A375 (cell line): ENCODE results near the gene GPN1. TPM values are rescaled to one million over a fixed set of nuclear protein-coding genes. Genes with fewer than 3 reads are reported as not detected.

Source experiments
- small RNA-seq: library from RNA; depleted of rRNA; stranded (forward); fragments of <200 nt; gene quantifications from one replicate; pipeline ENCODE3, GENCODE V24; 2014
- total RNA-seq: library from RNA; depleted of rRNA; stranded (reverse); fragments of >200 nt; shearing (Covaris generic); gene quantifications from 2 replicates; pipeline ENCODE4 v1.2.3, GENCODE V29; 2014; rRNA removed

GPN1 gene
- 28.0 and 28.1 TPM in 2 replicates for total RNA-seq

DNA sequence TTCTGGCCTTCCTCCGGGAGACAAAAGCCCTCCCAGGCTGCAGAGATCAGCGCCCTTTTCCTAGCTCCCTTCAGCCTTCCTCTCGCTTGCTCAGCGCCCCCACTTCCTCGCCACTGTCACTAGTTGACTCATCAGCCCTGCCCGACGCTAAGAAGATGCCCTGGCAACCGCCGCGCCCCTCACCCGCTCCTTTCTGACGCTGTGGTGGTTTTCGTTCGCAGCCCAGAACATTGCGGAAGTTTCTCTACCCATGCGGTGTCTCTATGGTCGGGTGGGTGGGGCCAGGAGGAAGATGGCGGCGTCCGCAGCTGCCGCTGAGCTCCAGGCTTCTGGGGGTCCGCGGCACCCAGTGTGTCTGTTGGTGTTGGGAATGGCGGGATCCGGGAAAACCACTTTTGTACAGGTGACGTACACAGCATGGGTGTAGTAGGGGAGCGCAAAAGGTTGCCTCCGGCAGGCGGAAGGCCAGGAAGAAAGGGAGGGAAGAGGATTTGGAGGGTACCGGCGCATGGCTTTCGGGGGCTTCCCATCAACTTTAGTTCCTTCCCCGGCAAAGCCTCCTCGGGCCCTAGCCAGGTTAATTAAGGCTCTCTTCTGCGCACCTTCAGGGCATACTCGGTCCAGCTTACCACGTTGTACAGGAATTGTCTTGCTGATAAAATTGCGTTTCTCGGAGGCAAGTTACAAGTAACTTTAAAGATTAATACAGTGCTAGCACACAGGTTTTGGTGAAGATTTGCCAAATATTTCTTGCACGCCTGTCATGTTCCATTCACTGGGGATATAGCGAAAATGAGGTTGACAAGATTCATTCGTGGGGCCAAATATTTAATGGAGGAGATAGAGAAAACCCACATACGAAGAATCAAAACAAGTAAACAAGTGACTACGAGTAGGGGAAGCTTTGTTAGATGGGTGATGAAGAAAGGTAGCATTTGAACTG, at the start of gene GPN1, which contains the start of gene CCDC121:
Gene GPN1 (plus strand): TSS at position 284 of the 943 bp plus-strand sequence. CDS start 9 bp downstream, at position 293.
Gene CCDC121 (minus strand): TSS at position 246 of the 943 bp plus-strand sequence. CDS start 1,213 bp downstream, outside the sequence.

DNA sequence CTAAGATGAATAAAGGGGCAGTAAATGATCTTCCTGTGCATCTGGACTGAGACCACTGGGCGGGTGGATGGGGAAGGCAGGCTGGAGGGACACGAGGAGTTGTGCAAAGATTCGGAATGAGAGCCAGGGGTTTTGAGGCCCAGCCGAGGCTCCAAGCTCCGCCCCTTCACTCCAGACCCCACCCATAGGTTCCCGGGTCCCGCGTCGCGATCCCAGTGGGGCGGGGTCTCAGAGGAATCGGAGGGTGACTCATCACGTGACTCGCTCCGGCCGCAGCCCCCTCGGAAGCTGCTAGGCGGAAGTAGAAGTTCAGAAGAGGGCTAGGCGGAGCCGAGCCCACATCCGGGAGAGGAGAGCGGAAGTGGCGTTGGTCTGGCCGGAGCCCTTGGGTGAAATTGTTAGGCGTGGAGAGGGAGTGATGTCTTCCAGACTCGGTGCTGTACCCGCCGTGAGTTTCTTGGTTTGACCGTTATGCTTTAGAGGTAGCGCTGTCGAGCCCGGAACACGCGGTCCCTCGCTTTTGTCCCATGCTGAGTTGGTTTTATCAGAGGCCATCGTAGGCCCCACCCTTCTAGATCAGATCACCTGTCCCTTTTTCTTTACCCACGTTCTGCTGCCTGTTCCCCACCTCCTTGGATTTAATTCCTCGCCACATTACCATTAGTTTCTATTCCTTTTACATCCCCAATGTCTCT, 46.0 kb upstream of the GPN1 start, which contains the start of gene ZNF512:
Gene ZNF512 (plus strand): TSS at position 348 of the 695 bp plus-strand sequence. CDS start 71 bp downstream, at position 419.

DNA sequence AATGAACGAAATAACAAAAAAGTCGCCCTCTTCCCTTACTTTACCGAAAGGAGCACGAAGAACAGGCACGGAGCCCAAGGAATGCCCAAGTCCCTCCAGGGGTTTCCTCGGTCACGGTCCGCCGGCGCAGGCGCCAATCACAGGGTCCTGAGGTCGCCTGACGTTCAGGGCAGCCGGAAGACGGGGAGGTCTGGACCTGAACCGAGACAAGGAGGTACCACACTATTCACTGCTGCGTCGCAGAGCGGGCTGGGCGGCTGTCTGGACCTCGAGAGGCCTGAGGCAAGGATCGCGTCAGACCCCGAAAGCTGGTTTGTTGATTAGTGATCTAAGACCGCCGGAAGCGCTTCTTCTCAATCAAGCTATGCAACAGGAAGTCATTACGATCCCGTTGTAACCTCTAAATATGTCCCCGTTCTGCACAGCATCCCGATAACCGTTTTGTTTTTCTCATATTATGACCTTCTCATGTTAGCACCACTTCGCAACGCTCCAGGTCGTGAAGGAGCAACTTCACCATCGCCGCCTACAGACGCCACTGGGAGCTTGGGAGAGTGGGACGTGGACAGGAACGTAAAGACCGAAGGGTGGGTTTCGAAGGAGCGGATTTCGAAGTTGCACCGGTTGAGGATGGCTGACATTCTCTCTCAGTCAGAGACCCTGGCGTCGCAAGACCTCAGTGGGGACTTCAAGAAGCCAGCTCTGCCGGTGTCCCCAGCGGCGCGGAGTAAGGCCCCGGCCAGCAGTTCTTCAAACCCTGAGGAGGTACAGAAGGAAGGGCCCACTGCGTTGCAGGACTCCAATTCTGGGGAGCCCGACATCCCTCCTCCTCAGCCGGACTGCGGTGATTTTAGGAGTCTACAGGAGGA, 34.7 kb downstream of the GPN1 start, which contains the start of the genes SLC4A1AP and SUPT7L:
Gene SLC4A1AP (plus strand): TSS at position 605 of the 869 bp plus-strand sequence. CDS start 26 bp downstream, at position 631.
Gene SUPT7L (minus strand): TSS at position 330 of the 869 bp plus-strand sequence. CDS start 1,422 bp downstream, outside the sequence.

Small RNA genes lying within 50 kb of the gene (small RNA-seq; reads per million reads assigned to genes)
- not detected for gene RF00340

Other genes starting within 250 kb of the GPN1 start
- 22.8 and 24.3 TPM in 2 replicates for gene ZNF513, start 248.3 kb upstream of the GPN1 start, total RNA-seq
- gene PPM1G, start 219.5 kb upstream of the GPN1 start, total RNA-seq = 165 and 169 TPM in 2 replicates
- gene NRBP1, start 200.4 kb upstream of the GPN1 start, total RNA-seq = 67.3 and 72.5 TPM in 2 replicates
- gene KRTCAP3, start 186.7 kb upstream of the GPN1 start, total RNA-seq = 0.60 TPM in 1 of 2 replicates, not detected in the other
- 26.5 and 29.8 TPM in 2 replicates for gene IFT172, start 139.3 kb upstream of the GPN1 start, total RNA-seq
- gene FNDC4, start 133.8 kb upstream of the GPN1 start, total RNA-seq = 3.2 and 3.8 TPM in 2 replicates
- not detected in 2 replicates for gene GCKR, start 132.2 kb upstream of the GPN1 start, total RNA-seq
- 11.7 and 16.8 TPM in 2 replicates for gene ZNF512, start 46.0 kb upstream of the GPN1 start, total RNA-seq
- 1.8 and 3.5 TPM in 2 replicates for gene CCDC121, start within 50 bp of the GPN1 start, total RNA-seq
- gene SUPT7L, start 34.6 kb downstream of the GPN1 start, total RNA-seq = 20.2 and 21.6 TPM in 2 replicates
- gene SLC4A1AP, start 34.8 kb downstream of the GPN1 start, total RNA-seq = 33.5 and 36.7 TPM in 2 replicates
- 186 and 251 TPM in 2 replicates for gene MRPL33, start 142.7 kb downstream of the GPN1 start, total RNA-seq